GM19463 (cell line): ENCODE measurements around the gene TIMM10B.

Source experiments
- ATAC-seq: cut with Tn5 transposase; IDR thresholded peaks from one replicate; pipeline ENCODE4 v1.9.1; 2021; ENCODE audit warnings: mild to moderate bottlenecking, moderate library complexity; ENCODE audit not compliant: unreplicated experiment

The TIMM10B gene

DNA sequence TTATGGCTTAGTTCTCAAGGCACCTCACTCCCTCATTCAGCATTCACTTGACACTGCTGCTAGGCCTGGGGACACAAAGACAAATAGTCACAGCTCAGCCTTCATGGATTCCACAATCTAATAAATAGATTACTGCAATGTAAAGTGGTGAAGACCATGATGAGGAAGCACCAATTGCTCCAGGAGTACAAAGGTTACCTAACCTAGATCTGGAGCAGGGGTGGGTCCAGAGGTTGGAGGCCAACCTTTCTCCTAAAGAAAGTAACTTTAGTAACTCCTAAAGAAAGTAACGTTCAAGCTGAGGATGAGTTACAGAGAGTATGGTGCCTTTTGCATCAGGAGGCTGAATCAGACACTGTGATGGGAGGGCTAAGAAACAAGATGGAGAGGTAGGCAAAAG, 11.7 kb upstream of the TIMM10B start:
- no peak for ATAC-seq

DNA sequence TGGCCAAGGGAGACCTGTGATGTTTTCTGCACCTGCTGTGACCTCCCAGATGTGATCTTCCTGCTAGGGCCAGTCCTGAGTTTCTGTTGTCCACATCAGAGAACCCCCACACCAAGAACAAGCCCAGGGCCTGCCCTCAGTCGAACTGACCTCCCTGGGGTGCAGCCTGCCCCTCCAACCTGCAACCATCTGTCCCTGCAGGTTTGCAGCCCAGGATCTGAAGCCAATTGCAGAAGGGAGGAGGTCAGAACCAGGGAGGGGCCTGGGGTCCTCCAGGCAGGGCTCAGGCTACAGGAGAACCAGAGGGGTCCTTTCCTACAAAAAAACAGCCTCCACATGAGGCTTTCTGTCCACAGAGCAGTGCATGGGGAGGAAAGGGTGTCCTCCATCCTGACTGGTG, 8.4 kb upstream of the TIMM10B start:
- ATAC-seq = no peak

DNA sequence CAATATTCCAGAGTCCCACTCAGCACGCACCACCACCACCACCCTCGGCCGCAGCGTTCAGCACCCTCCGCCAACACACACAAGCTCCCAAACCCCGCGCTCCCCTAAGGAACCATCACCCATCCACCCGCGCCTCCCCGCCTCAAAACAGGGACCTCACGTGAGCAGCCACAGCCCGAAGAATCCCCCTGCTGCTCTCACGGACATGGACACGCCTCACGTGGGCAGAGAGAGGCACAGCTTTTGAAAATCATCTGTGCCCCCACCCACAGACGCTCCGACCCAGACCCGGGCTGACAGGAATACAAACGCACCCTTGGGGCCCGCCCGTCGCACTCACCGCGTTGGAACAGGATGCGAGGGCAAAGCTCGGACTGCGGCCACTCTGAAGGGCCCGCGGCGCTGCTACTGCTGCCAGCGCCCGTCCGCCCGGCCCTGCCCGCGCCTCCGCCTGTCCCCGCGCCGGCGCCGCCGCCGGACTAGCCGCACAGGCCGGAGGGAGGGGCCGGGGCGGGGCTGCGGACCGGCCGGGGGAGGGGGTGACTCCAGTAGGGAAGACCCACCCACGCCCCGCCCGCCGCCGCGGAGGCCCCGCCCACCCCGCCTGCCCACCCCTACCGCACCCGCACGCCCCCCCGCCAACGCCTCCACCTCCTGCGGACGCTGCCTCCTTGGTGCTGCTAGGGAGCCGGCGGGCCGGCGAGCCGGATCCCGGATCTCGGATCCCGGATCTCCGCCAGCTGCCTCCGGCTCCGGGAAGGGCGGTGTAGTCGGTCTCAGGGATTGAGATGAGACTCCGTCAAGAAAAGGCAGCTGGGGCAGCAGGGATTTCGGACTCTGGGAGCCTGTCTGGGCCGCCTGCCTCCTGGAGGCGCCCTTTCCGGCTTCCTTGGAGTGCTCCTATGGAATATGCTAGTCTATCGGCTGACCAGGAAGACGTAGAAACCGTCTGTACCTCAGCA, 7.6 kb upstream of the TIMM10B start, which contains the start of gene TRIM3:
TRIM3 (minus strand) TSS at position 491 of the 962 bp plus-strand sequence. CDS start 8,246 bp downstream, outside the sequence.
- ATAC-seq = peak; percentile 73

DNA sequence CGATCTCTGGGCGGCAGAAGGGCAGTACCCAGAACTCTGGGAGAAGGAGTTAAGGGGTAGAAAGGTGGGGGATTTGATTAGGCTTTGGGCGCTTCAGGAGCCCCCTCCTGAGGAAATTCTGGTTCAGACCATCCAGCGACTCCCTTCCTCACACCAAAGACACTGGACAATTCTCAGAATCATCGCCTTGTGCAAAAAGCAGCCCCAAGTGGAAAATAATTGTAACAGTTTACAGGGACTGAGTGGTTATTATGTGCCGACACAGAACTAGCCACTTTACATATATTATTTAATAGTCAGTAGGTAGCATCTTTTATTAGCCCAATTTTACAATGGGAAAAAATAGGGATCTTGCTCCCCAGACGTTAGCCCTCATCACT, 6.9 kb upstream of the TIMM10B start:
- ATAC-seq = no peak

DNA sequence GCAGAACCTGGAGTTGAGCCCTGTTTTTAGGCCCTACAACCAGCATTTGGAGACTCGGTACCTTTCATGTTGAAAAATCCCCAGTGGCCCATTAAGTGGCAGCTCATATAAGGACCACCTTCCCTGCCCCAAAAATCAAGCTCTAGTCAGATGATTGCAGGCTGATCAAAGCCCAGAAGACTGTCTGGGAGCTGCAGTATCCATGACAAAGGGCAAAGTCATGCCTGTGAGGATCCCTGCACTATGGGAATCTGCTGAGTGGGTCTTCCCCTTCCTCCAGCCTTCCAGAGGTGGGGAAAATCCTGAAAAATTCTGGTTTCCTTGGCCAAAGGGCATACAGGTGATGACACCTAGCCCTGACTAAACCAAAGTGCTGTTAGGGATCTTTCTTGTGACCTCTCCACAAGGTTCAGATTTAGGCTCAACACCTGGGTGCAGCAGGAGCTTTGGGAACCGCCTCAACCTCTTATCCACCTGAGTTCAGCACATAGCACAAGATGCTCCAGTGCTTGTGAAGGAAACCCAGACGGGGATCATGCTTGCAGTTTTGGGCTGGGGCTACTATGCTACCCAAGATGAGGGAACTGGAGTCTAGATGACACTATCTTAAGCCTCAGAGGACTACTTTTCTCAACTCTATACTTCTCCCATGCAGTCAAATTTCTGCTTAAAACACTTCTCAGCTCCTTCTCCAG, 6.3 kb upstream of the TIMM10B start:
- no peak for ATAC-seq

DNA sequence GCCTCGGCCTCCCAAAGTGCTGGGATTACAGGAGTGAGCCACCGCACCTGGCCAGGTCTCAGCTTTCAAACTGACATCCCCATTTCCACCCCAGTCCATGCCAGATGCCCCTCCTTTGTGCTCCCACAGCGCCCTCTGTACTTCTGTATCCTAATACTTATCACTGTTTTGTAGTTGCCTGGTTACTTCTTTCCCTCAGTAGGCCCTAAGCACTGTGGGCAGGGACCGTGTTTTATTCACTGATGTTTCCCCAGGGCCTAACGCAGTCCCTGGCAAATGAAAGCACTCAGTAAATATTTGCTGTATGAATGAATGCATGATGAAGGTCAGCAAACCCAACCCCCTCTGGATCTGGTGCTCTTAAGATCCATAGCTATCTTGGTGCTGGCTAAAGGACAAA, 5.4 kb upstream of the TIMM10B start:
- ATAC-seq = no peak

DNA sequence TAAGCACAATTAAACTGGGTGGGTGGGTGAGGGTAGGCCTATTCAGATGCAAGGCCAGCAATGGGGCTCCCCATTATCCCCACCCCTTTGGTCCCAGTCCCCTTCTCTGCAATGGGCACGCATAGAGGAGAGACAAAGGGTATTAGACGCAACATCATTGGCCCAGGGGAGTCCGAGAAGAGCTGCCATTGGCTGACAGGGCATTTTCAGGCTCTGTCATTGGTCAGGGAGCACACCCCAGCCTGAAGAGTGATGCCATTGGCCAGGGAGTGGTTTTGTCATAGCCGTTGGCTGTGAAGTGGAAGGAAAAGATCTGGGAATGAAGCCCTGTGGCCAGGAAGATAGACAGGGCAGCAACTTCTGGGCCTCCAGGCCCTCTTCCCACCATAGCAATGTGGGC, 4.7 kb upstream of the TIMM10B start:
- no peak for ATAC-seq

DNA sequence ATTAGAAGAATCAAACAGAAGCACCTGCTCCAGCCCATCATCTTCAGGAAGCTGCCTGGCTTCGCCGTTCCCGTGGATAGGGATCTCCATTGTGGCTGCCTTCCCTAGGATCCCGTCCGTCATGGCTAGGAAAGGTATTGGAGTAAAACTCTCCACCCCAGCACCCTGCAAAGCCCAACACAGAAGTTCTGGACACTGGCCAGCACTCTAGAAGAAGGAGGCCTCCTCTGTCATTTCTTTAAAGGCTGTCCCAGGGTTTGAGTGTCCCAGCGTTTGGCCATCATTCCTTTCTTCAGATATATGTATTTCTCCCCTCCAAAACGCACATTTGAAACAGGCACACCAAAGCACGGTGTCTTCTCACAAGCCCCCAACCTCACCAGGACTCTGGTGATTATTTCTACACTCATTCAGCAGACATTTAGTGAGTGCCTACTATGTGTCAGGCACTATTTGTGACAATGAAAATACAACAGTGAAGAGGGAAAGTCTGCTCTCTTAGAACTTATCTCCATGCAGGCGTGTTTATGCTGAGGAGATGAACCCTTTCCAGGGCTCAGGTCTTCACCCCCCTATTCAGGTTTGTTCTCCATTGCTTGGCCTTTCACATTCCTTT, 894 bp upstream of the TIMM10B start:
- ATAC-seq = no peak

DNA sequence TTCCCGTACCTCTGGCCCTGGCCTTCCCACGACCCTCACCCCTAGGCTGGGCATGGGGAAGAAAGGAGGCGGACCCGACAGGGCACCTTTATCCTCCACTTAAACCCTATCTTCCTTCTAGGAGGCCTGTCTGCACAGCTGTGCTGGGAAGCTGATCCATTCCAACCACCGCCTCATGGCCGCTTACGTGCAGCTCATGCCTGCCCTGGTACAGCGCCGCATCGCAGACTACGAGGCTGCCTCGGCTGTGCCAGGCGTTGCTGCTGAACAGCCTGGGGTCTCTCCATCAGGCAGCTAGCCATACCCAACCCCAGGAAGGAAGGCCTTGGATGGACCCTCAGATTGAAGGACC, 599 bp downstream of the TIMM10B start:
- ATAC-seq = no peak

DNA sequence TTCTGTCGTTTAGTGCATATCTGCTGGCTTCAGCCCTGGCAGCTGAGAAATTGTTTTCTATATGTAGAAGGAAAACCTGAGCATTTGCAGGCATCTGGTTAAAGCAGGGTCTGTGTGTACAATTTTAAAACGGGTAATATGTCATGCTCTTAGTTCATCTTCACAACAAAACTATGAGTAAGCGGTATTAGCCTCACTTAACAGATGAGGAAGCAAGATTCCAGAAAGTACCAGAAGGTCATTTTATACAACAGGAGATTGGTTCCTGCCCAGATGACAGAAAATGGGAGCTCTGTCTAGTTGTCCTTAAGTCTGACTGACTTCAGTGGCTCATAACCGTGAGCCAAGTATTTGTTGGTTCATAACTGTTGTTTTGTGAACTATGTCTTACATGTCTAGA, 1.1 kb downstream of the TIMM10B start:
- ATAC-seq = no peak

DNA sequence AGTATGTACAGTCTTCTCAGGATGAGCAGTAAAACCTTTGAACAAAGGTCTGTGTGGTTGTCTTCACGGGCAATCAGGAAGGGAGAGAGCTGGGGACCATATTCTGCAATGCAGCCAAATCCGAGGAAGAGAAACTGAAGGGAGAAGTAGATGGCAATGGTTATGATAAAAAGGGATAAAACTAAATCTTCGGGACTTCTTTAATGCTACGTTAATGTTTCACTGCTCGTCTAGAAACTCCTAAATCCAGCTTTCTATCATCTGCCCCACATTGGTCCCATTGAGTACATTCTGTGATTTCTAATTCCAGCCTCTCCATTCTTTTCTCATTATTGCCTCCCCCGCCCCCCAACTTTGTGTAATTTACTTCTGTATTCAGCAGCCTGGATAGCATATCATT, 1.7 kb downstream of the TIMM10B start:
- no peak for ATAC-seq

DNA sequence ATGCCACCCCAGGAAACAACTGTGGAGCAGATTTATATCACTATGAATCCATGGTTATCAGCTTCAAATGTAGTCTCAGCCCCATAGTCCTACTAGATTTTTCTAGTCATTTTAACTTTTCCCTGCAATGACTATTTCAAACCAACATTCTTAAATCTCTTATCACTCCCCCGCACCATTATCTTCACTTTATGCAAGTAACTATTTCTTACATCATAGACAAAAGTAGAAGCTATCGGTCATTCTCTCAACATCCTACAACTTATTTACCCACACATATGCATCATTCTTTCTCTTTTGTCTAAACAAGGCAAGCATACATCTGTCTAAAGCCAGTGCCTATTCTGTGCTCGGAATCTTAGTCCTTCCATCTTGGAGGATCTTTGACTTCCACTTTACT, 4.4 kb downstream of the TIMM10B start:
- no peak for ATAC-seq

DNA sequence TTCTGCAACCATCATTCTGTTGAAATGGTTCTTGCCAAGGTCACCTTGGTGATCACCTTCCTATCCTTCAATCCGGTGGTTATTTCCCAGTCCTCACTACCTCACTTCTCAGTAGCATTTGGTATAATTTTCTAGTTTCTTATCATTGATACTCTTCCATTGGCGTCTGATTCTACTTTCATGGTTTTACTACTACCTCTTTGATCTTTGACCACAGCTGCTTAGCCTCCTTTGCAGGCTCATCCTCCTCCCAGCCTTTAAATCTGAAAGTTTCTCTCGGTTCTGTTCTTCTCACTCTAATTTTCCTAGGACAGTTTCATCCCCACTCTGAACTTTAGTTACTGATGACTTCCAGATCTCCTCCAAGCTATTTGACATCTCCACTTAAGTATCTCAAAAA, 5.0 kb downstream of the TIMM10B start:
- no peak for ATAC-seq

DNA sequence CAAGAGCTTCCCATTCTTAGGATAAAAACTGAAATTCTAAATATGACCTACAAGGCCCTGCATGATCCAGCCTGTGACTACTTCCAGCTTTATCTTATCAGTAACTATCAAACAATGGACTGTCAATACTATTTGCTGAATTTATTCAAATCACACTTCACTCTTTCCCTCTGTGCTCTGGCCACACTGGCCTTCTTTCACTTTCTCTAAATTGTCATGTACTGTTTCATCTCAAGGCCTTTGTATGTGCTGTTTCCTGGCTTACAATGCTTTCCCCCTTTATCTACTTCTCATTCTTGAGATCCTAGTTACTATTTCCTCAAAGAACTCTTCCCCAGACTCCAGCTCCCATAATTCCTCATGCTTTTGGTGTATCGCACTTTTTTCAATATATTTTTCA, 5.6 kb downstream of the TIMM10B start:
- ATAC-seq = no peak

DNA sequence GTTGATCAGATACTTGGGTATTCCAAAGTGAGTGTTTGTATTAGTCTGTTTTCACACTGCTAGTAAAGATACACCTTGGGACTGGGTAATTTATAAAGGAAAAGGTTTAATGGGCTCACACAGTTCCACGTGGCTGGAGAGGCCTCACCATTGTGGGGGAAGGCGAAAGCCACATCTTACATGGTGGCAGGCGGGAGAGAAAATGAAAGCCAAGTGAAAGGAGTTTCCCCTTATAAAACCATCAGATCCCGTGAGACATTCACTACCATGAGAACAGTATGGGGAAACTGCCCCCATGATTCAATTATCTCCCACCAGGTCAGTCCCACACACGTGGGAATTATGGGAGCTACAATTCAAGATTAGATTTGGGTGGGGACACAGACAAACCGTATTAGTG, 7.0 kb downstream of the TIMM10B start:
- no peak for ATAC-seq

DNA sequence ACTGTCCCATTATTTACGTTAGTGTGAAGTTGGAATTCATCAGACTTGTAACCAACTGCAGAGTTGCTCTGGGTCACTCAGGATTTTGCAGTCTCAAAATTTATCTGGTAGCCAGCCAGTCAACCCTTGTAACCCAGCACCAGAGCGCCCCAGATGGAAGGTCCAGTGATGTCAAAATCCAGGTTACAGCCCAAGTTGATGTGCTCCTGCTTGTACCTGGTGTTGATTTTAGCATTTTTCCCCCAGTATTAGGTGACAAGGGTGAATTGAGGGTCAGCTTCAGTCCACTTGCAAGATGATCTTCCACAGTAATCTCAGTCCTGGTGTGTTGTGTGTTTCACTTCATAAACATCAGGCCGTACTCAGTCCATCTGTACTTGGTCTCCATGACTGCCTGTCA, 7.5 kb downstream of the TIMM10B start:
- ATAC-seq = no peak

DNA sequence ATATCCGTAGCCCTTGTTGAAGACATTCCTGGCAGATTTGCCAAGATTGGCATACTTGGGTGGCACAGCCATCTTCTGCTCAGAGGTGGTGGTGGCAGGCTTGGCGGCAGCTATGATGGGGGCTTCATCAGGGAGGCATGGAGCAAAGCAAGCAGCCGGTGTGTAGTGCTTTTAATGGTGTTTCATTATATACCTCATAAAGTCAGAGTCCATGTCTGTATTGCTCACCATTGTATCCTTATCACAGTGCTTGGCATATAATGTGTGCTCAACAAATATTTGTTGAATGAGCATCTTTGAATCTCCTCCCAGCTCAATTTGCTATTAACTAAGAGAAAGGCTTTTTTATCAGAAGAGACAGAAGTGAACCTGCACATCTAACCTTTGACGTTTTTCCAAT, 8.0 kb downstream of the TIMM10B start:
- no peak for ATAC-seq

DNA sequence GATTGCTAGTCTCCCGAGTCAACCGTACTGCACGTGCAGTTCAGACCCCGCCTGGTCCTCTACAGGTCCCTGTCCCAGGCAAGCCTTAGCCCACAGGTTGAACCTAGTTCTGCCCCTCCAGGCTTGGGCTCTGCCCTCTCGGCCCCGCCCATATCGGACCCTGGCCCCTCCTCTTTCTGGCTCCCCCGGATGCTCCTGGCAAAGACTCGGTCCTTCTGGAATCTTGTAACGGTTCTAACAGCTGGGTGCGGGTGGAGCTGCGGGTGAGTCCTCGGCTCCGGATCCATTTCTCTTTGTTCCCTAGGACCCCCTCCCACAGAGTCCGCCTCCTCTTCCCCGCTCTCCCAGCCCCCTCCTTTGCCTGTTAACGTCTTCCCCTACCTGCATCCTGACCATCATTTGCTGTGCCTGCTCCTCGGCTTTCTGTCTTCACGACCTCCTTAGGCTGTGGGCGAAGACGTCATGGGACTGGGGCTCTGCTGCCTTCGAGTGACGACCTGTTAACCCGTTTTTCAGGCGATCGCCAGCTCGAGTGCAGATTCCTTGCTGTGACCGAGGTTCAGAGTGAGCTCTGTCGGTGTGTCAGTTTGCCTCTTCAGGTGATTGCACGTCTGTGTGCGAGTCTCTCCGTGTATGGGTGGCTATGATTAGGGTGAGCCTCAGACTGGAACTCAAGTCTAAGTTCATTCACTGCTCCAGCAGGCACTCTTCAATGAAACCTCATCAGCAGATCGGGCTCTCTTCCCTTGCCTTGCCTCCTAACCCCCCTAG, 16.0 kb downstream of the TIMM10B start, which contains the start of gene DNHD1:
DNHD1 (plus strand) TSS at position 212 of the 771 bp plus-strand sequence. CDS start 936 bp downstream, outside the sequence.
- no peak for ATAC-seq

DNA sequence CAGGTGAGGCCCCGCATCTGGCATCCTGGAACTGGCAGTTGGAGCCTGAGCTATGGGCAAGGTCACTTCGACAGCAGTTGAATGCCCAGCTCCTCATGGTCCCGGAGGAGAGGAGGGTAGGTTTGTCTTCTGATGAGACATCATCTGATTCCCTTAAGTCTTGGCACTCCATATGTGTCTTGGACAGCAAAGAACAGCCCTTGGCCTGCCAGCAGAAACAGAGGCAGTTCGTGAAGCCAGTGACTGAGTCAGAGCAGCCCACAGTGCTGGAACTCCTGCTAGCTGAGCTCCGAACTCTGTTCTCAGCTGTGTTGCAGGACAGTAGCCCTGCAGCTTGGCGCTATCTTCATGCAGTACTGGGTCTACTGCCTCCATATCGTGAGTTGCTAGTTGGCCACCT, 16.8 kb downstream of the TIMM10B start:
- no peak for ATAC-seq

DNA sequence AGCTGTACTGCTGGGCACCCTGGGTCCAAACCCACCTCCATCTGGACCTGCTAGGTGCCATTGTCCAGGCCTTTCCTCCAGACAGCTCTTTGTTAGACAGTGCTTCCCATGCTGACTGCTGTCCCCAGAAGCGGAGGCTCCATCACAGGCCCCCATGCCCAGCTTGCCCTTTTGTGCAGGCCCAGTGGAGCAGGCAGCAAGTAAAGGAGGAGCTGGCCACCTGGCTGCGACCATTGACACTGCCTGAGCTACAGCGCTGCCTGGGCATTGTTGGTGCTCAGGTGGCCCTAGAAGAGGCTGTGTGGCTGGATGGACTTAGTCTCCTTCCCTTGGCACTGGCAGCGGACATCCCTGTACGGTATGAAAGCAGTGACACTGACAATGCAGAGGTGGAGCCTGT, 17.2 kb downstream of the TIMM10B start:
- ATAC-seq = no peak

DNA sequence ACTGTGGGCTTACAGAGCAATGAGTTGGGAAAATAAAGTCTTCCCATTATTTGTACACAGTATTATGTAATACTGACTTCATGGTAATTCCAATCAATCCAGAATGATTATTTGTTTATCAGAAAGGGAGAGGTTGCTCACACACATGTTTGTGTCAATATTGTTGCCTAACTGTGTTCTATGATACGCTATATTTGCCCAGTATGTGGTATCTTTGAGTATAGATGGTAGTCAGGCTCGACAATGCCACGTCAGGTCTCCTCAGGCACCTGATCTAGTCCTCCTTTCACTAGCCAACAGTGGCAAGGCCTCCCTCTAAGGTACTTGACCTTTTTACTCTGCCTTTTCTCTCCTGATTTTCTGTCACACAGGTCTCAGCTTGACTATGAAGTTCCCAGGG, 21.1 kb downstream of the TIMM10B start:
- no peak for ATAC-seq
